H1 (cell line): Measurements from ENCODE around the gene FRMD5. TPM values are rescaled to one million over a fixed set of nuclear protein-coding genes. Genes with fewer than 3 reads are reported as not detected.

Experiments used
- BCL11A ChIP-seq, 2 experiments: IDR thresholded peaks; one replicate each; pipeline ENCODE4 v1.6.1; 2011; ENCODE audit warnings: low read depth in 2 of 2, low read length in 2 of 2, mild to moderate bottlenecking in 2 of 2
- CBX8 ChIP-seq: fragments of 300-800, 300-1000 bp; sonication (generic); IDR thresholded peaks from 2 replicates; pipeline ENCODE4 v1.7.1; 2016; ENCODE audit warnings: low read depth, low read length, borderline replicate concordance
- POU5F1 ChIP-seq: IDR thresholded peaks from 2 replicates; pipeline ENCODE4 v1.6.1; 2011; ENCODE audit warnings: low read depth, mild to moderate bottlenecking, low read length, moderate library complexity
- SP2 ChIP-seq: IDR thresholded peaks from 2 replicates; pipeline ENCODE4 v1.6.1; 2012; ENCODE audit warnings: mild to moderate bottlenecking, low read length, inconsistent platforms
- polyA plus RNA-seq, 7 experiments: library from polyadenylated mRNA; depleted of rRNA in 3 of 7; stranded (reverse) in 5 of 7; unstranded in 2 of 7; fragments of >200 nt in 5 of 7; fragments of 200-250 nt in 2 of 7; gene quantifications; 1 replicate in 5 of 7; 2 replicates in 1 of 7; 4 replicates in 1 of 7; pipeline versions ENCODE4 v1.2.1 to v1.2.3, GENCODE V29; 2011 to 2013; ENCODE audit warnings: missing spikeins in 2 of 7, mixed read lengths in 2 of 7
- total RNA-seq: library from RNA; stranded (reverse); fragmentation: NEBNext Ultra II Directional; extraction: Animal tissue kit (Norgen Biotek cat#: 25700); gene quantifications from 2 replicates; pipeline ENCODE4 v1.2.1, GENCODE V29; 2021

The FRMD5 gene
- total and polyA plus RNA-seq, 2 of the 8 experiments (the other 6 are each of a cell fraction or from before 2014, with no cell fraction given), result 10.1 to 12.6 TPM

GRCh38 chr15:43922021-43922420, 273.1 kb downstream of the FRMD5 start (continued):
- no peak for TF ChIP-seq POU5F1
- TF ChIP-seq BCL11A (IDR thresholded peaks at IDR 0.05; ENCODE audit: low read depth in 2 of 2, low read length in 2 of 2), result no peak
- TF ChIP-seq SP2, result no peak
- TF ChIP-seq CBX8, result no peak
